Adrenal gland (tissue), 5 donors: ENCODE measurements around the gene RNF217.

Experiments used
- CTCF ChIP-seq, 6 experiments: fragments of 450-650 bp in 4 of 6; fragments of 200-600 bp in 2 of 6; sonication (generic) in 1 of 6; IDR thresholded peaks; 1 replicate in 5 of 6; 2 replicates in 1 of 6; pipeline versions ENCODE4 v1.5.1 to v1.8.0; 2016 to 2021; ENCODE audit warnings: antibody characterized with exemption in 6 of 6, mild to moderate bottlenecking in 2 of 6, moderate library complexity in 1 of 6
- POLR2A ChIP-seq, 2 donors: fragments of 450-650 bp; IDR thresholded peaks; one replicate each; pipeline ENCODE4 v1.6.1; 2017; ENCODE audit warnings: antibody characterized with exemption in 2 of 2, mild to moderate bottlenecking in 2 of 2, moderate library complexity in 1 of 2
- donor health status: DM: no; HTN: no; CAD: no.

GRCh38 chr6:125001684-125002405, 39.6 kb downstream of the RNF217 start:
- TF ChIP-seq CTCF (IDR thresholded peaks at IDR 0.05) (no peak), POLR2A (IDR thresholded peaks at IDR 0.05) (no peak)
